Testis (tissue), 2 donors: Measurements from ENCODE around the gene C6orf47.

ENCODE experiments used
- POLR2A ChIP-seq: fragments of 450-650 bp; IDR thresholded peaks from one replicate; pipeline ENCODE4 v1.6.1; 2017; ENCODE audit warnings: antibody characterized with exemption, mild to moderate bottlenecking, moderate library complexity
- TF ChIP-seq, protein P1 (sequence below), 3 experiments: fragments of 450-650 bp in 2 of 3; fragments of 200-600 bp in 1 of 3; sonication (generic) in 1 of 3; IDR thresholded peaks; one replicate each; pipeline ENCODE4 v1.5.1; 2016 to 2019; ENCODE audit warnings: antibody characterized with exemption in 3 of 3, mild to moderate bottlenecking in 2 of 3, moderate library complexity in 1 of 3

DNA sequence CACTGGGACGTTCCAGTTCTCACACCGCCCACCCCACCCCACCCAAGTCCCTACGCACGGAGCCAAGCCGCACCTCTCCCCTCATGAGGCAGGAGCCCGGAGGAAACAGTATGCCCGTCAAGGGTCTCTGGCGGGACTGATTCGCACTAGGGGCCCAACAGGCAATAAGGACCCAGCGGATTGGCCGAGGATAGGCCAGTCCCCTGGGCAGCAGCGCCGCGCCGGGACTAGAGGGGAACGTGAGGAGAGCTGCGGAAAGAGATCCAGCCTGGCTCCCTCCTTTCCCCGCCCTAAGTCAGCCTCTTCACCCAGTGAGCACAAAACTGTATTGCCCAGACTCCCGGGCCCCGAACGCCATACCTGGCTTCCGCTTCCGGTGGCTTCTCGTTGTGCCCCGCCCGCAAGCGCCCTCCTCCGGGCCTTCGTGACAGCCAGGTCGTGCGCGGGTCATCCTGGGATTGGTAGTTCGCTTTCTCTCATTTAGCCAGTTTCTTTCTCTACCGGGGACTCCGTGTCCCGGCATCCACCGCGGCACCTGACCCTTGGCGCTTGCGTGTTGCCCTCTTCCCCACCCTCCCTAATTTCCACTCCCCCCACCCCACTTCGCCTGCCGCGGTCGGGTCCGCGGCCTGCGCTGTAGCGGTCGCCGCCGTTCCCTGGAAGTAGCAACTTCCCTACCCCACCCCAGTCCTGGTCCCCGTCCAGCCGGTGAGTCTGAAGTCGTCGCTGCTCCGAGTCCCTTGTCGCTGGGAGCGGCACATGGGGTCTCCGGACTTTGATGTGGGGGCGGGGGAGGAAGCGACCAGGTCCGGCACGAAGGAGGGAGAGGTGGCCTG lies 5.1 kb upstream of the C6orf47 start, which contains the start of gene CSNK2B:
- no peak for TF ChIP-seq POLR2A
- TF ChIP-seq, protein P1, sequence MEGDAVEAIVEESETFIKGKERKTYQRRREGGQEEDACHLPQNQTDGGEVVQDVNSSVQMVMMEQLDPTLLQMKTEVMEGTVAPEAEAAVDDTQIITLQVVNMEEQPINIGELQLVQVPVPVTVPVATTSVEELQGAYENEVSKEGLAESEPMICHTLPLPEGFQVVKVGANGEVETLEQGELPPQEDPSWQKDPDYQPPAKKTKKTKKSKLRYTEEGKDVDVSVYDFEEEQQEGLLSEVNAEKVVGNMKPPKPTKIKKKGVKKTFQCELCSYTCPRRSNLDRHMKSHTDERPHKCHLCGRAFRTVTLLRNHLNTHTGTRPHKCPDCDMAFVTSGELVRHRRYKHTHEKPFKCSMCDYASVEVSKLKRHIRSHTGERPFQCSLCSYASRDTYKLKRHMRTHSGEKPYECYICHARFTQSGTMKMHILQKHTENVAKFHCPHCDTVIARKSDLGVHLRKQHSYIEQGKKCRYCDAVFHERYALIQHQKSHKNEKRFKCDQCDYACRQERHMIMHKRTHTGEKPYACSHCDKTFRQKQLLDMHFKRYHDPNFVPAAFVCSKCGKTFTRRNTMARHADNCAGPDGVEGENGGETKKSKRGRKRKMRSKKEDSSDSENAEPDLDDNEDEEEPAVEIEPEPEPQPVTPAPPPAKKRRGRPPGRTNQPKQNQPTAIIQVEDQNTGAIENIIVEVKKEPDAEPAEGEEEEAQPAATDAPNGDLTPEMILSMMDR (IDR thresholded peaks at IDR 0.05): no peak
